ENCODE data around the gene EXOC3L4. TPM values are rescaled to one million over a fixed set of nuclear protein-coding genes. Genes with fewer than 3 reads are reported as not detected.

The EXOC3L4 gene
- total RNA-seq, 1 donor from 2014 or later = not detected

- H3K36me3 ChIP-seq (ENCODE audit: insufficient read depth, low read length) = no peaks in the 10 kb centered on the region
- TF ChIP-seq, protein P1, sequence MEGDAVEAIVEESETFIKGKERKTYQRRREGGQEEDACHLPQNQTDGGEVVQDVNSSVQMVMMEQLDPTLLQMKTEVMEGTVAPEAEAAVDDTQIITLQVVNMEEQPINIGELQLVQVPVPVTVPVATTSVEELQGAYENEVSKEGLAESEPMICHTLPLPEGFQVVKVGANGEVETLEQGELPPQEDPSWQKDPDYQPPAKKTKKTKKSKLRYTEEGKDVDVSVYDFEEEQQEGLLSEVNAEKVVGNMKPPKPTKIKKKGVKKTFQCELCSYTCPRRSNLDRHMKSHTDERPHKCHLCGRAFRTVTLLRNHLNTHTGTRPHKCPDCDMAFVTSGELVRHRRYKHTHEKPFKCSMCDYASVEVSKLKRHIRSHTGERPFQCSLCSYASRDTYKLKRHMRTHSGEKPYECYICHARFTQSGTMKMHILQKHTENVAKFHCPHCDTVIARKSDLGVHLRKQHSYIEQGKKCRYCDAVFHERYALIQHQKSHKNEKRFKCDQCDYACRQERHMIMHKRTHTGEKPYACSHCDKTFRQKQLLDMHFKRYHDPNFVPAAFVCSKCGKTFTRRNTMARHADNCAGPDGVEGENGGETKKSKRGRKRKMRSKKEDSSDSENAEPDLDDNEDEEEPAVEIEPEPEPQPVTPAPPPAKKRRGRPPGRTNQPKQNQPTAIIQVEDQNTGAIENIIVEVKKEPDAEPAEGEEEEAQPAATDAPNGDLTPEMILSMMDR (IDR thresholded peaks at IDR 0.05; ENCODE audit: insufficient read depth, low read depth, low read length) = no peak
- TF ChIP-seq EZH2 (IDR thresholded peaks at IDR 0.05; ENCODE audit: insufficient read depth, low read length) = no peak
- DNase-seq (ENCODE audit: low read depth) (no peak), FAIRE-seq (no peak)
- no peaks in the 10 kb centered on the region for H3K79me2 ChIP-seq (ENCODE audit: insufficient read depth, low read length)
- H3K4me3 Mint-ChIP-seq (ENCODE audit: unreplicated experiment) = no peak overlapping the region
- peaks cover 6% of the 10 kb centered on the region for H3K36me3 Mint-ChIP-seq (ENCODE audit: low read depth, unreplicated experiment)
- peaks cover 15% of the 10 kb centered on the region for H3K4me1 Mint-ChIP-seq (ENCODE audit: low read depth, unreplicated experiment)
- no peak overlapping the region for H3K27ac ChIP-seq (ENCODE audit: low read depth, low read length)
- H3K9me3 Mint-ChIP-seq (ENCODE audit: unreplicated experiment) = no peaks in the 10 kb centered on the region
- H3K4me1 ChIP-seq (ENCODE audit: insufficient read depth, low read length) = peaks cover 8% of the 10 kb centered on the region
- peak overlapping the region; percentile 26 for H2AFZ ChIP-seq (ENCODE audit: low read depth, low read length)
- no peak overlapping the region for H3K4me3 ChIP-seq (ENCODE audit: insufficient read depth, low read depth, low read length)
- peaks cover 5% of the 10 kb centered on the region for H4K20me1 ChIP-seq (ENCODE audit: insufficient read depth, low read length)
- H3K27ac Mint-ChIP-seq (ENCODE audit: unreplicated experiment) = no peak overlapping the region
- peak overlapping the region; percentile 46 for H3K4me2 ChIP-seq (ENCODE audit: low read length)
- H3K9ac ChIP-seq (ENCODE audit: low read length) = no peak overlapping the region
- peaks cover 40% of the 10 kb centered on the region for H3K27me3 Mint-ChIP-seq (ENCODE audit: low read depth, unreplicated experiment)
- peaks cover 33% of the 10 kb centered on the region for H3K27me3 ChIP-seq (ENCODE audit: insufficient read depth, low read length)
- no peaks in the 10 kb centered on the region for H3K9me3 ChIP-seq (ENCODE audit: insufficient read depth, low read depth, low read length)
These were observed 44.9 kb downstream of the EXOC3L4 start for GRCh38 chr14:103139132-103140025.

- H3K4me3 Mint-ChIP-seq (ENCODE audit: unreplicated experiment) = no peak overlapping the region
- H3K9me3 Mint-ChIP-seq (ENCODE audit: unreplicated experiment) = no peaks in the 10 kb centered on the region
- Histone ChIP-seq H3K27me3 (ENCODE audit: insufficient read depth, low read length) (peaks cover 33% of the 10 kb centered on the region), H3K9ac (ENCODE audit: low read length) (no peak overlapping the region), H3K27ac (ENCODE audit: low read depth, low read length) (no peak overlapping the region), H3K4me3 (ENCODE audit: insufficient read depth, low read depth, low read length) (no peak overlapping the region), H4K20me1 (ENCODE audit: insufficient read depth, low read length) (peaks cover 5% of the 10 kb centered on the region), H3K4me2 (ENCODE audit: low read length) (no peak overlapping the region), H3K9me3 (ENCODE audit: insufficient read depth, low read depth, low read length) (no peaks in the 10 kb centered on the region), H3K4me1 (ENCODE audit: insufficient read depth, low read length) (peaks cover 8% of the 10 kb centered on the region), H3K36me3 (ENCODE audit: insufficient read depth, low read length) (no peaks in the 10 kb centered on the region), H3K79me2 (ENCODE audit: insufficient read depth, low read length) (no peaks in the 10 kb centered on the region), H2AFZ (ENCODE audit: low read depth, low read length) (no peak overlapping the region)
- TF ChIP-seq EZH2 (IDR thresholded peaks at IDR 0.05; ENCODE audit: insufficient read depth, low read length) = no peak
- TF ChIP-seq, protein P1 (IDR thresholded peaks at IDR 0.05; ENCODE audit: insufficient read depth, low read depth, low read length) = no peak
- DNase-seq (ENCODE audit: low read depth) (no peak), FAIRE-seq (no peak)
- peak overlapping the region; percentile 15 for H3K27ac Mint-ChIP-seq (ENCODE audit: unreplicated experiment)
- H3K36me3 Mint-ChIP-seq (ENCODE audit: low read depth, unreplicated experiment) = no peaks in the 10 kb centered on the region
- peaks cover 15% of the 10 kb centered on the region for H3K4me1 Mint-ChIP-seq (ENCODE audit: low read depth, unreplicated experiment)
- H3K27me3 Mint-ChIP-seq (ENCODE audit: low read depth, unreplicated experiment) = peaks cover 40% of the 10 kb centered on the region
These were observed 46.0 kb downstream of the EXOC3L4 start for GRCh38 chr14:103140316-103141109.

All from astrocyte (in vitro differentiated cells and primary cell).